ENCODE data around the gene HDGF.

HDGF gene

GRCh38 chr1:156789621-156790318 lies 38.3 kb upstream of the HDGF start:
- H3K4me3 ChIP-seq (ENCODE audit: low read depth, low read length): no peak overlapping the region
- DNase-seq (ENCODE audit: low read depth, low spot score): no peak
- no peak for TF ChIP-seq CTCF (IDR thresholded peaks at IDR 0.05; ENCODE audit: low read depth, low read length)
- in situ Hi-C loops (cut with HindIII; ENCODE audit: low sequenced_read_pairs): no loop called here

- TF ChIP-seq CTCF (IDR thresholded peaks at IDR 0.05; ENCODE audit: low read depth, low read length): no peak
- DNase-seq (ENCODE audit: low read depth, low spot score): no peak
- no peak overlapping the region for H3K4me3 ChIP-seq (ENCODE audit: low read depth, low read length)
- in situ Hi-C loops (cut with HindIII; ENCODE audit: low sequenced_read_pairs): no loop called here
Measured at GRCh38 chr1:156788136-156788535, 36.7 kb upstream of the HDGF start.

GRCh38 chr1:156786640-156787039 lies 35.2 kb upstream of the HDGF start:
- no peak for DNase-seq (ENCODE audit: low read depth, low spot score)
- in situ Hi-C loops (cut with HindIII; ENCODE audit: low sequenced_read_pairs): no loop called here
- TF ChIP-seq CTCF (IDR thresholded peaks at IDR 0.05; ENCODE audit: low read depth, low read length): no peak
- H3K4me3 ChIP-seq (ENCODE audit: low read depth, low read length): no peak overlapping the region

- in situ Hi-C loops (cut with HindIII; ENCODE audit: low sequenced_read_pairs): no loop called here
- H3K4me3 ChIP-seq (ENCODE audit: low read depth, low read length): no peak overlapping the region
- no peak for DNase-seq (ENCODE audit: low read depth, low spot score)
- no peak for TF ChIP-seq CTCF (IDR thresholded peaks at IDR 0.05; ENCODE audit: low read depth, low read length)
Measured at GRCh38 chr1:156785458-156785857, 34.0 kb upstream of the HDGF start.

- no peak overlapping the region for H3K4me3 ChIP-seq (ENCODE audit: low read depth, low read length)
- in situ Hi-C loops (cut with HindIII; ENCODE audit: low sequenced_read_pairs): no loop called here
- no peak for TF ChIP-seq CTCF (IDR thresholded peaks at IDR 0.05; ENCODE audit: low read depth, low read length)
- DNase-seq (ENCODE audit: low read depth, low spot score): peak; percentile 38
Measured at GRCh38 chr1:156781585-156782186, 30.2 kb upstream of the HDGF start.

- no peak for TF ChIP-seq CTCF (IDR thresholded peaks at IDR 0.05; ENCODE audit: low read depth, low read length)
- no peak for DNase-seq (ENCODE audit: low read depth, low spot score)
- H3K4me3 ChIP-seq (ENCODE audit: low read depth, low read length): no peak overlapping the region
- in situ Hi-C loops (cut with HindIII; ENCODE audit: low sequenced_read_pairs): no loop called here
Measured at GRCh38 chr1:156777573-156777972, 26.1 kb upstream of the HDGF start.

All from astrocyte of the spinal cord (primary cell).